ENCODE data around the gene RBM15. TPM values are rescaled to one million over a fixed set of nuclear protein-coding genes. Genes with fewer than 3 reads are reported as not detected.

RBM15 gene
- 34.3 and 36.1 TPM in 2 replicates for total RNA-seq (2022)
- Bru-seq, nascent RNA, result percentile 97 among the genes with signal in this experiment
- percentile 100 among the genes with signal in this experiment for BruChase-seq, experiment 1, labeled RNA remaining after a 2-hour chase
- BruChase-seq, experiment 2, labeled RNA remaining after a 6-hour chase, result percentile 95 among the genes with signal in this experiment
- long read RNA-seq, full-length matches to known transcripts, result 16 of 22 reads
- long read RNA-seq, partial matches to known transcripts, result 0 of 22 reads
- long read RNA-seq, other reads (novel, unspliced or antisense), result 6 of 22 reads

- intact Hi-C loops (cut with micrococcal nuclease; ENCODE audit: unreplicated experiment), result loop anchor here (1.0 to 10.0 kb wide), 3 partner anchors 53 to 126 kb away; partner anchors contain the start of genes LAMTOR5 and SLC16A4
- H3K9me3 ChIP-seq, result no peaks in the 10 kb centered on the region
- DNase-seq, result peak; percentile 95 to 97
- CTCF ChIA-PET, result interaction anchor here (0.6 to 2.1 kb wide), 16 partner anchors 12 to 1360 kb away, joined by 3 to 11 read pairs (median 4); no protein-coding TSS in a partner anchor
- peaks cover 15% of the 10 kb centered on the region for H3K4me1 Mint-ChIP-seq (ENCODE audit: low read depth, unreplicated experiment)
- H3K4me3 Mint-ChIP-seq (ENCODE audit: unreplicated experiment), result no peak within 1 kb of the TSS
- no peaks in the 10 kb centered on the region for H3K36me3 ChIP-seq (ENCODE audit: control insufficient read depth, insufficient read depth, low read length)
- BruUV-seq (replicated peaks), result no TSS peak
- peak within 1 kb of the TSS; percentile 92 for H3K4me3 ChIP-seq (ENCODE audit: low read depth, low read length)
- no peaks in the 10 kb centered on the region for H3K9me3 Mint-ChIP-seq (ENCODE audit: unreplicated experiment)
- H3K27me3 ChIP-seq (replicated peaks; ENCODE audit: control insufficient read depth, insufficient read depth, low read length), result no peaks in the 10 kb centered on the region
- H3K27me3 Mint-ChIP-seq (ENCODE audit: insufficient read depth, unreplicated experiment), result no peaks in the 10 kb centered on the region
- no peak within 1 kb of the TSS for H3K27ac Mint-ChIP-seq (ENCODE audit: unreplicated experiment)
- POLR2A ChIA-PET, result interaction anchor here (0.7 to 2.1 kb wide), 11 partner anchors 9 to 304 kb away, joined by 3 to 8 read pairs (median 5); partner anchors contain the start of genes KCNC4, SLC16A4 and STRIP1
- TF ChIP-seq, protein P1, sequence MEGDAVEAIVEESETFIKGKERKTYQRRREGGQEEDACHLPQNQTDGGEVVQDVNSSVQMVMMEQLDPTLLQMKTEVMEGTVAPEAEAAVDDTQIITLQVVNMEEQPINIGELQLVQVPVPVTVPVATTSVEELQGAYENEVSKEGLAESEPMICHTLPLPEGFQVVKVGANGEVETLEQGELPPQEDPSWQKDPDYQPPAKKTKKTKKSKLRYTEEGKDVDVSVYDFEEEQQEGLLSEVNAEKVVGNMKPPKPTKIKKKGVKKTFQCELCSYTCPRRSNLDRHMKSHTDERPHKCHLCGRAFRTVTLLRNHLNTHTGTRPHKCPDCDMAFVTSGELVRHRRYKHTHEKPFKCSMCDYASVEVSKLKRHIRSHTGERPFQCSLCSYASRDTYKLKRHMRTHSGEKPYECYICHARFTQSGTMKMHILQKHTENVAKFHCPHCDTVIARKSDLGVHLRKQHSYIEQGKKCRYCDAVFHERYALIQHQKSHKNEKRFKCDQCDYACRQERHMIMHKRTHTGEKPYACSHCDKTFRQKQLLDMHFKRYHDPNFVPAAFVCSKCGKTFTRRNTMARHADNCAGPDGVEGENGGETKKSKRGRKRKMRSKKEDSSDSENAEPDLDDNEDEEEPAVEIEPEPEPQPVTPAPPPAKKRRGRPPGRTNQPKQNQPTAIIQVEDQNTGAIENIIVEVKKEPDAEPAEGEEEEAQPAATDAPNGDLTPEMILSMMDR (IDR thresholded peaks at IDR 0.05; ENCODE audit: insufficient read depth in 1 of 2, low read depth in 1 of 2, low read length in 1 of 2, severe bottlenecking in 1 of 2, unreplicated experiment in 1 of 2), result no peak
- peaks cover 18% of the 10 kb centered on the region; the same call in 1 of the 2 replicates for H3K4me1 ChIP-seq
- H3K36me3 Mint-ChIP-seq (ENCODE audit: insufficient read depth, unreplicated experiment), result peaks cover 43% of the 10 kb centered on the region
Measured at GRCh38 chr1:110338886-110339406, at the start of gene RBM15. TSS of gene RBM15 (plus strand) at chr1:110339377. CDS start at chr1:110339406, 29 bp downstream.

DNA sequence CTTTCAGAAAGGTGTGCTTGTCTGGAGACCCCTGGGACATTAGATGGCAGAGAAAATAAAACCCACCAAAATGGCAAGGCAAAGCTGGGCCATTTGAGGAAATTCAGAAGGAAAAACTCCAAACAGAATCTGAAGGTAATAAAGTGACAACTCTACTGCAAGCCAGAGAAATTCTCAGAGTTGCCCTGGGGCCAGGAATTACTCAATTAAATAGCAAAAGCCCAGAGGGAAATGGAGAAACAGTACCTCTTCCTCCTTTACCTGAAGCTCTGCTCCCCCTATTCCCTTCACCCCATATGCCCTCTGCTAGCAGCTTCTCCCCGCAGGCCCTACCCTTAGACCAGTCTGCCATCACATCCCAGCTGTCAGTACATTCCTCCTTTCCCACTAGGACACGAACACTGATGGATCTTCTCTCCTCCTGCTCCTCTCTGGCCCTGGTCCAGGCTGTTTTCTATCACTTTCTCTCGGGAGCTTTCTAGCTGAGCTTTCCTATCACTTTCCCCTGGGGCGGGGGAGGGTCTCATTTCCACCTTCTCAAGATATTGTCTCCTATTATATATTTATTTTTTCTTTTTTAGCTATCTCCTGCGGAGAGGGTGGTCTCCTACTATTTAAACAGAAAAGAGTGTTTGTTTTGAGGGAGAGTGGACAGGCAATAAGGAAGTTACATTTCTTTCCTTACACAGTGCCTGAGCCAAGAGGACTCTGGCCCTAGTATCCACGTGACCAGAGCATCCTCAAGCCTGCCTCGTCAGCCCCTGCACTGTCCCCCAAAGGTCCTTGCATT, 47.7 kb upstream of the RBM15 start:
- intact Hi-C loops (cut with micrococcal nuclease; ENCODE audit: unreplicated experiment), result no loop called here
- no peaks in the 10 kb centered on the region for H3K4me1 ChIP-seq
- H3K27ac Mint-ChIP-seq (ENCODE audit: unreplicated experiment), result no peak overlapping the region
- no peak overlapping the region for H3K4me3 ChIP-seq (ENCODE audit: low read depth, low read length)
- no peaks in the 10 kb centered on the region for H3K36me3 Mint-ChIP-seq (ENCODE audit: insufficient read depth, unreplicated experiment)
- H3K4me1 Mint-ChIP-seq (ENCODE audit: low read depth, unreplicated experiment), result peaks cover 12% of the 10 kb centered on the region
- H3K9me3 ChIP-seq, result no peaks in the 10 kb centered on the region
- no peak overlapping the region for H3K4me3 Mint-ChIP-seq (ENCODE audit: unreplicated experiment)
- TF ChIP-seq, protein P1 (IDR thresholded peaks at IDR 0.05; ENCODE audit: insufficient read depth in 1 of 2, low read depth in 1 of 2, low read length in 1 of 2, severe bottlenecking in 1 of 2, unreplicated experiment in 1 of 2), result no peak
- no peaks in the 10 kb centered on the region for H3K27me3 ChIP-seq (replicated peaks; ENCODE audit: control insufficient read depth, insufficient read depth, low read length)
- no peaks in the 10 kb centered on the region for H3K9me3 Mint-ChIP-seq (ENCODE audit: unreplicated experiment)
- H3K27me3 Mint-ChIP-seq (ENCODE audit: insufficient read depth, unreplicated experiment), result no peaks in the 10 kb centered on the region
- POLR2A ChIA-PET, result no interaction called here
- DNase-seq, result no peak
- CTCF ChIA-PET, result interaction anchor here (0.7 to 1.0 kb wide), 2 partner anchors 21 to 415 kb away, joined by 3 to 4 read pairs; no protein-coding TSS in a partner anchor
- BruUV-seq (replicated peaks), result no TSS peak
- no peaks in the 10 kb centered on the region for H3K36me3 ChIP-seq (ENCODE audit: control insufficient read depth, insufficient read depth, low read length)
